NCI-H82 (cell line): ENCODE measurements around the gene FOXN3.

Experiments
- DNase-seq: peaks from one replicate; lab custom pipeline; 2025; lab: John Stamatoyannopoulos, UW

FOXN3 gene

DNA sequence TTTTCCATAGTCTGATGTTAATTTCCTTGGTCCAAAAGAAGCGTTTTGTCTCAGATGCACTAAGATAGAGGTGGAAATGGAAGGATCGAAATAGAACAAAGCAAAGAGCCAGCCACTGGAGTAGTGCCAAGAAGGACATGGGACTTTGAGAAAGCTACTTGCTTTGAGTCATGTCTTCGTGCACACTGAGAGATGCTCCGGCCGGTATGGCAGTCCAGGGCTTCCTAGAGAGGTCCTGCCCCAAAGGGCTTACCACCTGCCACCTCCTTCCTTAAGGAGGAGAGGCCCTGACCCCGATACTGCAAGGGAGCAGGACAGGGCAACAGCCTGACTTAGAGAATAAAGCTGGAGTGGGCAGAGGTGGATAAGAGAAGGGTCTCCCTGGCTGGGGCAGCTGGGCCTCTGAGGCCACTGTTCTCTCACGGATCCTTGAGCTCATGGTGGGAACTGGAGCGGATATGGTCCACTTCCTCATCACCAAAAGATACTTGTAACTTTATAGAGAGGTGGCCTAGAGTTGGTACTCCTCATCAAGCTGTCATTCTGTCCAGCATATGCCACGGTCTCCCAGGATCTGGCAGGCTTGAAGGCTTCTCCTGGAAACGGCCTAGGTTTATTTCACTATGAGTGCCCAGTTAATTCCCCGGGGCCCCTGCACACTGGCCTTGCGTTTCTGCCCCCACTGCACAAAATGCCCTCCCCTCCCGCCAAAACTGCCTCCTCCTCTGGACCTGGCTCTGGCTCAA, 57.4 kb downstream of the FOXN3 start:
- DNase-seq: no peak

DNA sequence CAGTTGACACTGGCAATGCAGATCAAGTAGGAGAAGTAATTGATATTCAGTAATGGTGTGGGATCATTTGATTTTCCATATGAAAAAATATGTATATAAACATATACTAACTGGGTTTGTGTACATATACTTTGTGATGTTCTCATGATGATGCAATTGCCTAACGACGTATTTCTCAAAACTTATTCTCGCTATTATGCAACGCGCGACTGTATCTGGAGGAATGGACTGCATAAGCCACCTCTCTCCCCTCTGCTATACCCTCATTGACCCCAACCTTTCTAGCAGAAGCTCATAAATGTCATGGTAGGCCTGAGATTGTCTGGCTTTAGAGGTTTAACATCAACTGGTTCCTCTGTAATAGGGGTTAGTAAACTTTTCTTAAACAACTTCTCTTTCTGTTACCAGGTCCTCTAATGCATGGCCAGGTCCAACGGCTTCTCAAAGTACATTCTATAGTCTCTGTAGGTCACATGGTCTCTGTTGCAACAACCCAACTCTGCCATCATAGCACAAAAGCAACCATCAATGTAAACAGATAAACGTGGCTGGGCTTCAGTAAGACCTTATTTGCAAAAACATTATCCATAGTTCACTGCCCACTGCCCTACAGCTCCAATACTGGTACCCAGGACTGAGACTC, 59.3 kb downstream of the FOXN3 start:
- no peak for DNase-seq

DNA sequence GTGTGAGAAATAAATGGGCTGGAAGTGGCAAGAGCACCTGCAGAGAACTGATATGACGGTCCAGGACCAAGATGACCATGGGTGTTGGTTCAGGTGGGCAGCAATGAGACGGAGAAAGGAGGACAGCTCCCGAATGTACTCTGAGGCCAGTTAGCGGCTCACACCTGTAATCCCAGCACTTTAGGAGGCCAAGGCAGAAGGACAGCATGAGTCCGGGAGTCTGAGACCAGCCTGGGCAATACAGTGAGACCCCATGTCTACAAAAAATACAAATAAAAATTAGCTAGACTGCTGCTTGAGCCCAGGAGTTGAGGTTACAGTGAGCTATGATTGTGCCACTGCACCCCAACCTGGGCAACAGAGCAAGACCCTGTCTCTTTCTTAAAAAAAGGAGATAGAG, 60.1 kb downstream of the FOXN3 start:
- no peak for DNase-seq

DNA sequence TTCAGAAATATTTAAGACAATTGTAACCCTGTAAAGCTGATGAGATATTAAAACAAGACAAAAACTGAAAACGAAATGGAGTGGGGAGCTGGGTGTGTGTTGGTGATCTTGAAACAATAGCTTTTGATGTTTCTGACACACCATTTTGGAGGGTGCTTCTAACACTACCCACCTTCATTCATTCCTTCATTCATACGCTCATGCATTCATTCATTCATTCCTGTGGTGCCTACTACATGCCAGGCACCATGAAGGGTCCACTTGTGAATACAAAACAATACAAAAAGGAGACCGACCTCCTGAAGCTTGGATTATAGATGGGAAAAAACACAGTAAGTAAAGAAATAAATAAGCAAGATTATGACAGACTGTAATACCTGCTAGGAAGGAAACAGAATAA, 60.5 kb downstream of the FOXN3 start:
- no peak for DNase-seq

DNA sequence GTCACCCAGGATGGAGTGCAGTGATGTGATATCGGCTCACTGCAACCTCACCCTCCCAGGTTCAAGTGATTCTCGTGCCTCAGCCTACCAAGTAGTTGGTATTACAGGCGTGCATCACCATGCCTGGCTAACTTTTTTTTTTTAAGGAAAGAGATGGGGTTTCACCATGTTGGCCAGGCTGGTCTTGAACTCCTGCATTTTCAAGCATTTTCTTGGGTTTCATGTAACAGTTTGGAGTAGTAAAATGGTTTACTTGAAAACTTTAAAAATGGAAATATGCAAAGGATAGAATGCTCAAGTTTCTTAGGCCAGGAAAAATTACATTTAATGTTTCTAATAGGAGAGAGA, 63.3 kb downstream of the FOXN3 start:
- no peak for DNase-seq

DNA sequence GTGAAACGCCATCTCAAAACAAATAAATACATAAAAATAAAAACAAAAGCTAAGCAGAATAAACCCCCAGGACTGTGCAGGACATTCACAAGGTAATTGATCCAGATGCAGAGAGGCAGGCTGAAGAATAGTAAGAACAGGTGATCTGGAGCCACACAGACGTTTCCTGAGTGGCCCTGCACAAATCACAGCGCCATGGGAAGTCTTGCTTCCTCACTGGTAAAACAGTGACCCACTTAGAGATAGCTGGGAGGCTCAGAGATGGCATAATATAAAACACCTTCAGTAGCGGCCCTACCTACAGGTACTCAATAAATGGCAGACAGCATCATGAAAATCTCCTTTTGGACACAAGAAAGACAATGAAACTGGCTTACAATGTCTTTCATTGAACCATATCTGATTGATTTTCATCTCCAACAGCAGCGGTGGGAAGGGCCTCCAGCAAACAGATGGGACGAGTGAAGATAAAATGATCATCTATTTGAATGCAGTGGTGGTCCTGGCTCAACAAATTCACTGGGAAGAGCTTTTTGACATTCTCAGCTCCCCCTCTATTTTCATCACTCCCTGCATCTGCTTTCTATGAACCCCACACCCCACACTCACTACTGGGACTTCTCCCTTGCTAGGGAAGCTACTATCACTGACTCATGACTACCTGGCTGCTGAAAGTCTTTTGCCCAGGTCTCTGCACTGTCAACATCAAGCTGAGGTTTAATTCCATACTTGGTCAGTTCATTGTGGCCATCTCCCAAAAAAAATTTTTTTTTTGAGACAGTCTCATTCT, 63.9 kb downstream of the FOXN3 start:
- DNase-seq: no peak

DNA sequence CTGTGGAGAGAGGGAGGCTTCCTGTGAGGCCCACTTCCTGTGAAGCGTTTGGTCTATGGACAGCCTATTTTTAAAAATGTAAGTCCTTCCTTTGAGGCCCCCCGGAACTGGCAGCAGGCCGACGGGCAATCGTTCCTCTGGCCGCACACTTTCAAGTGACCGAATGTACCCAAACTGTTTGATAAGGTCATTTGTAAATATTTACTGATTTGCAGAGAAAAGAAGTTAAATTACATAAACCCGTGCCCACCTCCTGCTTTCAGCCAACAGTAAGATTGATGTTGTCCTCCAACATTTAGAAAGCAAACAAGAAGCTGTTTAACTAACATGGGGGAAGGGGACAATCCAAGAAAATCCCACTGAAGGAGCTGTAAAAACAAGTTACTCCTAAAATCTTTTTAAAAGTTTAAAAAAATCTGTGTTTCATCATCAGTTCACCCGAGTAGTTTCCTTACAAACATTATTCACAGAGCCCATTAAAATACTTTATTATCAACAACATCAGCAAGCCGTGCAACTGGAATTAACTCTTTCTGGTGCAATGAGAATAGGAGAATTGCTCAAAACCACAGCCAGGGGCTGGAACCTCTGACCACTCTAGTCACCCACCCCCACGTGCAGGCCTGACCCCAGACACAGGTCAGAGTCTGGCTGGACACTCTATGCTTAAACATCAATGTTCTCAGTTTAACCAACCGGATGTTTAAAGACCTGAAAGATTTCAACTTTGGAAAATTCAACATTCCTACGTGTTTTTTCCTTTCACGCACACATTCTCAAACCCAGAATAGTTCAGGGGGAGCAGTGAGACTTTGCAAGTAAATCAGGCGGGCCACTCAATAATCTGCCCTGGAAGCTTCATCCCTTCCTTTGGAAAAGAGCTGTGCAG, 65.3 kb downstream of the FOXN3 start:
- DNase-seq: no peak

DNA sequence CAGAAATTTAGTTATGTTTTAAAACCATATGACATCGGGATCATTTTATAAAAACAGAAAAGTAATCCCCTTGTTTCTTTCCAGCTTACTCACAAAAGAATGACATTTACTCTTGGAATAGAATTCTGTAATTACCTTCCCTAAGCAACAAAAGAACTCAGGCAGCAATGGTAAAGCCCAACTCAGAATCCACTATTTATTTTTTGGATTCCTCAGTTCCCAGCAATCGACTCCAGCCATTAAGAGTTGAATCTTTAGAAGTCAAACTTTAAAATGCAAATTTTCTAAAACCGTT, 65.9 kb downstream of the FOXN3 start:
- no peak for DNase-seq

DNA sequence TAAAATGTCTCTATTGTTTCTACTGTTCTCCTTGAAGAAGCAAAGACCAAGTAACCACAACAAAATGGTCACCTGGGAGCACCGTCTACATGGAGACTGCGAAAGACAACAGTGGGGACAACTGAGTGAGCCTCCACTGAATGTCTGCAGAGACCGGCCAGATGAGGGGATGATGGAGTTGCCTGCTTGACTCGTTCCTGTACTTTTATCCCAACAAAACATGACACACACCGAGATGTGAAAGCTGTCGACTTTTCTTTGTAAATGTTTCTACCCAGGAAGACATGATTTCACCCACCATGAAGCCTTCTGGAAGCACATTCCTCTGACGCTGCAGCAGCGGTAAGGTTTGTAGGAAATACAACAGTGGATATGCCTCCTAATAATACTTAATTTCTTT, 66.9 kb downstream of the FOXN3 start:
- DNase-seq: no peak

DNA sequence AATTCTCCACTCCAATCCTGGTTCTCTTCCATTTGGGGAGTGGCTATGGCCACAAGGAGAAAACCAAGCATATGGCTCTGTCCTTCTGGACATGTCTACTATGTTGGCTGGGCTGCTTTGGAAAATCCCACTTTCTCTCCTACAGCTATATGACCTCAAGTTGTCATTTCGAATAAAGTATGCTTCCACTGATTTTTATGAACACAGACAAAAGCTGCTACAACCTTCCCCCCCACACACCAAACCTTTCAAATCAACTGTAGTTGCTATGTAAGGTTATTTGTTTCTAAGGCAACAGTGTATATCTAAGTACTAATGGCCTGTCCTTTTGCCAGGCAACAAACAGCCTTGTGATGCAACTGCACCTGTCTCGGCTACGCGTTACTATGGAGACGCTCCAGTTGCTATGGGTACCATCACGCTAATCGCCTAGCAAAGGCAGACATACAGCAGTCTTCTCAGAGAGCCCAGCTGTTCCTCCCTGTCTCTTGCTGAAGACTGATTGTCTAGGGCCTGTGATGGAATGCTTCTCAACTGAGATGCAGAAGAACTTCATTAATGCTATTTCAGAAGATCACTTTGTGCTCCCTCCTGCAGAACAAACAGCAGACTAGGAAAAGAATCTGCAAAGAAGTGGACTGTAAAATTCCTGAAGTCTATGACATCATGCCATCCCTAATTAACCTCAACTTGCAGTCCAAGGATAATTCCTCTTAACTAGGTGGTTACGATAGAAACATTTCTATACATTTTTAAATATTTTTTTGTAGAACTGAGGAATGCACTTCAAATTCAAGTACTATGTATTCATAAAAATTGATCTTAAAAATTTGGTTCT, 67.6 kb downstream of the FOXN3 start:
- DNase-seq: peak; percentile 90

DNA sequence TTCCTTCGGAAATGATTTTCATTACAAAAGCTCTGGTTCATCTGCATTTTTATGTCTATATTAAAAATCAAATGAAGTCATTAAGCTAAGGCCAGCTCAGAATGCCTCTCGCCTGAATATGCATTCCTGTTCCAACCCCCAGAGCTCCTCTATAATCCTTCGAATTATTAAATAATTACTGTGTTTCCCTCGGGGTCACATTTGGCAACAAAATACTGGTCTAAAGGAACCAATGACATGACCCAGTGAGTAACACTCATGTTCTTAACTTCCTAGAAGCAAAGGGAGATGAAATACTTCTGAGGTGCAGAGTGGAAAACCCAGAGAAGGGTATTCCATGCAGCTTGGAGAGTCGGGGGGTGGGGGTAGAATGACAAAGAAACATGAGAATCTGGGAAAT, 68.3 kb downstream of the FOXN3 start:
- no peak for DNase-seq

DNA sequence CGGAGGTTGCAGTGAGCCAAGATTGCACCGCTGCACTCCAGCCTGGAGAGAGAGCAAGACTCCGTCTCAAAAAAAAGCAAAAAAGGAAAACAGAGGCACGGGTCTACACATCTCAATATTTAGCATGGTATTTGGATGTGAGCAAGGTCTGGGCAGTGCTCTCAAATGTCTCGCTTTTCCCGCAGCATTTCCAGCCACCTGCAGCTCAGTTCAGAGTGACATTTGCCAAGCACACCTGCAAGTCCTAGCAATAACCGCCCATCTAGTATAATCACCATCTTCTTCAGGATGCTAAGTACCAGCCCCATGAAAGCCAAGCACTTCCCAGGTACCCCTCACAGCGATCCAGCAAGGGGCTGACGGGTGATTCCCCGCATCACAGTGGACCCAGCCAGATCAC, 69.1 kb downstream of the FOXN3 start:
- DNase-seq: no peak

DNA sequence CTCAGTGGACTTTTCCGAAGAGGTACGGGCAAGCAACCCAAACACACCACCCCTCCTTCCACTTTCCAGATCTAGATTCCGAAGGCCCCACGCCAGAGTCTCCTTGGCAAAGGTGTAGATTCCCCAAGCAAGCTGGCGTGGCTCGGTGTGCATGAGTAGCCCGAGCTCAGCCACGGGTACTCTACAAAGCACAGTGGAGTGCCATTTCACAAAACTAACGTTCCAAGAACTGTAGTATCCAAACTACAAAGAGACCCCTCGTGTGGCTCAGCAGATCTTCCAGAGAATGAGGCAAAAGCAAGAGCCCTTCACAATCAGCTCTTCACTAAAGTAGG, 72.1 kb downstream of the FOXN3 start:
- no peak for DNase-seq

DNA sequence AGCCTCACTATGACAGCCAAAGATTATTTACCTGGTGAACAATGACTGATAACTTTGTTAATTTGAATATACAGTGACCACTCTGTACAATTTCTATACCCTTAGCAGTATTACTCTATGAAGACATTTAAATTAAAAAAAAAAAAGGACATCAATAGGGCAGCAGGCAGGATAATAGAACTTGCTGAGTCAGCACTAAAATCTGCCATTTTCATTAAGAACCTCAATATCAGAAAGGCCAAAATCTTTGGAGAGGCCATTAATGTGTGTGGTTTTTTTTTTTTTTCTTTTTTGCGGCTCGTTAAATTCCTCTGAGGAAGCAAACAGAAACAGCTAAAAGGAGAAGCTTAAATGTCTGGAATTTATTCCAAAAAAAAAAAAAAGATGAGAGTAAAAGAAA, 73.7 kb downstream of the FOXN3 start:
- no peak for DNase-seq

DNA sequence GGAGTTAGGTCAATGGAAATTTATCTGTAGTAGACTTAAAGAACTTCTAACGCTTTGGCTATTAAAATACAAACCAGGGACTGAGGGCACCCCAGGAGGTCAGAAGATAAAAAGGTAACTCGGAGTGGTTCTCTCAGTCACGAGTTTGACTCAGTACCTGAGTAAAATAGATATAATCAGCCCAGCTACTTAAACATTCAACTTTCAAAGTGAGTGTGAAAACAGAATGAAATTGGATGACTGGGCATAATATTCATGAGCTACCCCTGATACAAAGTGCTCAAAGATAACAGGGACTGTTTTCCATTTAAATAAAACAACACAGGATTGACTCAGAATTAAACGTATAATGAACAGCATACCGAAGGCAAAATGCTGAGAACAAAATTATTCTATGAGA, 75.0 kb downstream of the FOXN3 start:
- DNase-seq: no peak

DNA sequence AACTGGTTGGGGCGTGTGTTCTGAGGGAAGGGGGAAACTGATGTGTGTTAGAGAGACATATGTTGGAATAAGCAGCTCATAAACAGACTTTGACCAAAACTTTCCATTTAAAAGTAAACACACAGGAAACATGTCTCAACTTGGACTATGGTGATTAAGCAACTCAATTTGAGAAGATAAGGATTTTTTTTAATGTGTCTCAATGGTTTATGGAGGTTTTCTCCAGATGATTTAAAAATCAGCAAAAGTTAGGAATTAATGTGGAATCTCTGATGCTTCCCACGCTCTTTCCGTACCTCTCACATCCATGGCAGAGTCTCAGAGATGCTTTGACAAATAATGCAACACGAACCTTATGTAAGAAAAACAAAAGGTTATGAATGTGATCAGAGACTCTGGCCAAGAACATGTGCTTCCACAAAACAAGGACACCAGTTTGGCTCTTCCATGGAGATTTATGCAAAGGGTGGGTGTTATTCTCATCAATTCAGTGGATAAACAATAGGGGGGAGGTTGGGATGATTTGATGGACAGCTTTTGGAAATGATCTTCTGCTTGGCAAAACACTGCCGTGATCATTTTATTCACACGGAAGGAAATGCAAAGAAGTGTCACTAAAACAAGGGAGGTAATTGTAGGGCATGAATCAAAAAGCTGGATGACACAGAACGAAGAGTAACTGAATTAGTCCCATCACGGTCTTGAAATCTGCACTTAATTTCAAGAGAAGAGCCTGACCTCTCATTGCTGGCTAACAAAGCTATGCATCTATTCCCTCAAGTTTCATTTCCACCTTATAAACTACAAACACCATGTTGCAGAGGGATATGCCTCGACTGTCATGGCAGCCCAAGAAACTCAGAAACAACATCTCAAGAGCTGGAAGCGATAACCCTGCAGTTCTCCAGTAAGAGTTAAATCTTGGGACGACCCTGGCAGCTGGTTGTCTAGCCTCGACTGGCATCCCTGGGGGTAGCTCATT, 76.5 kb downstream of the FOXN3 start:
- DNase-seq: no peak

DNA sequence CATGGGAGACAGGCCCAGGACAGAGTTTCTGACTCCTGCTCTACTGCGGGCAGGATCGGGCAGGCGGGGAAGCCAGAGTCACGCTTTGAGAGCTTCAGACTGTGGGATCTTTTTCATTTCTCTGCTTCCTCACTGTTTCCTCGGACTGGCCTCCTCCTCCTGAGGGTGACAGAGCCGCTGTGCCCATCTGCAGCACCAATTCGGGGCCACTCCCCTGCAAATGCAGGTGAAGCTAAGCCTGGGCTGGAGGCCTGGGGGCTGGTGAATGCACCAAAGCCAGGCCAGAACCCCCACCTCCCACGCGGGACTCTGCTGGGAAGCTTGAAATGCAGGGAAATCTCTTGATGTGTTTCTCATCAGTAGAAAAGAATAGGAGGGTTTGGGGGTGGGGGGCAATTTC, 77.5 kb downstream of the FOXN3 start:
- DNase-seq: no peak

DNA sequence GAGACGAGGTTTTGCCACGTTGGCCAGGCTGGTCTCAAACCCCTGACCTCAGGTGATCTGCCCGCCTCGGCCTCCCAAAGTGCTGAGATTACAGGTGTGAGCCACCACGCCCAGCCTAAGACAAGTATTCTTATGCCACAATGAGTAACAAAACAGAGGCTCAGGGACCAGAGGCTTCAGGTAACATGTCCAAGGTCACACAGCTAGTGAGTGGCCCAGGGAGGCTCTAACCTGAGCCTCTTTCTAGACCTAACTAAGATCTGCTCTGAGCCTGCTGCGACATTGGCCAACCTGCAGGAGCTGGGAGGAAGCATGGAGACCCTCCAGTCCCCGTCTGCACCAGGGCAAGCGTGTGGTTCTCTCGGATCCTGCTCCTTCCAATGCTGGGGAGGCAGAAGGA, 77.9 kb downstream of the FOXN3 start:
- DNase-seq: no peak

DNA sequence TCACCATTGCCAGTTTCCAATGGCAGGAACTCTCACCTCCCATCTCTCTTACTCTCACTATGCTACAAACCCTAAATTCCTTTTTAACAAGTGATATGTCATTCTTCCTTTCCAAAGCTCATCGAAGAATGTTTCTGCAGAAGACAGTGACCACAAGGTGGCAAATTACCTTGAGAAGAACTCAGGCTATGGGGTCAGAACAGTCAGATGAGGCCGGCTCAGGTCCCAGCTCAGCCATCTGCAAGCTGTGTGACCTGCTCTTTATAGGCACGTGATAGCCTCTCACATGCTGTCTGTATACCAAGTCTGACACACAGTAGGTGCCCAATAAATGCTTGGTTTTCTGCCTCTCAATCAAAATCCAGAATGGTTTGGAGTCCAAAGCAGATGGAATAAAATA, 80.7 kb downstream of the FOXN3 start:
- peak; percentile 24 for DNase-seq

DNA sequence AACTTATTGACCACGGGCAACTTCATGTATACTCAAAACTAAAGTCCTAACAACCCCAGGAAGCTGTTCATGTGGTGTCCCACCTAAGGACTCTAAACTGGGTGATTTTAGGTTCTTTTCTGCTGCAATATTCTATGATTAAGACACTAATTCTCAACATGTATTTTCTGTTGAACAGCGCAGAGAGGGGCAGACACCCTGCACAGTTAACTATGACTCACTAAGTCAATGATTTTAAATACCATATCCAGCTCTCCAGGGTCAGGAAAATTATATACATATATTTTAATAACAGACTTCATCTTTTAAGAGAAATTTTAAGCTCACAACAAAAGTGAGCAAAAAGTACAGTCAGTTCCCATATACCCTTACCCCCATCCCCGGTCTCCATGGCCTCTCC, 85.0 kb downstream of the FOXN3 start:
- DNase-seq: no peak

DNA sequence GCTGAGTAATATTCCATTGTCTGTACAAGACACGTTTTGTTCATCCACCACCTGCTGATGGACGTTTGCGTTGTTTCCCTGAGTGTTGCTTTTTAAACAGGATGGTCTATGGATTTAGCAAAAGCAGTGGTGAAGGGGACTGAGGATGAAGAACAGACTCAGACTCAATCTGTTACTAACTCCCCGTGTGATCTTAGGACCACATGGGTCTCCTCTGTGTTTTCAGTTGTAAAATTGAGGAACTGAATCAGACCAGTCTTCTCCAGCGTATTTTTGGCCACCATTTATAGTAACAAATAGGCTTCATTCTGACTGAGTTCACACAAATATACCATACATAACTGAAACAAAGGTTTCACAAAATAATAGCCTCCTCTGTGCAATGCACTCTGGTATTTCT, 85.6 kb downstream of the FOXN3 start:
- no peak for DNase-seq
